ENCODE measurements around the gene DYNAP. TPM values are rescaled to one million over a fixed set of nuclear protein-coding genes. Genes with fewer than 3 reads are reported as not detected.

DYNAP gene
- total and polyA plus RNA-seq, 10 of the 15 experiments (the other 5 are each of a cell fraction or from before 2014, with no cell fraction given), result not detected

DNA sequence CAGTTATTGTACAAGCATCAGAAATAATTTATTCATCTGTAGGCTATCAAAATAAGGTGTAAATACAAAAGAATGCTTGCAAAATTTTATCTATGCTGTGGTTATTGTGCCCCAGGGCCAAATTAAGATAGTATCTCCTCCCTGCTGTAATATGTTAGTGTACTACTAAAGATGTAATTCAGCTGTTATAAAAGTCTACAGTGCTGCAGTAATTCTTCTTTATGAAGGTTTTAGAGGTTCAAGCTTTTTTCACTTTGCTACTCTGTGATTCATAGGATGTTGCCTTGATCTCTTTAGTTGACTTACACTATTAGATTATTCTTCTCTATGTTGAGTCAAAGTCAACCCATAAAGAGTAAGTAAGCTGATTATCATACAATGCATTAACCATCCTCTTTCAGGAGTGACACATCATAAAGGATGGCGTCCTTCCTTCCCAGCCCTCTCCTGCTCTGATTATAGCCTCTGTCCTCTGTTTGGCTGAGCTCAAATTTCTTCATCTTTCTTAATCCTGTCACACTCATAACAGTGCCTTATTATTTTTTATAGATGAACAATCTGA, 29.3 kb upstream of the DYNAP start:
- no peak overlapping the region for H3K27ac ChIP-seq (ENCODE audit: control insufficient read depth, insufficient read depth)
- H3K4me3 ChIP-seq, result no peak overlapping the region
- H3K4me1 ChIP-seq (ENCODE audit: control insufficient read depth, insufficient read depth, low read length), result no peaks in the 10 kb centered on the region
- intact Hi-C loops (cut with micrococcal nuclease; ENCODE audit: unreplicated experiment), result no loop called here
- H3K9me3 ChIP-seq (replicated peaks; ENCODE audit: control insufficient read depth, insufficient read depth, low read length), result no peaks in the 10 kb centered on the region
- ChIA-PET SMC1A (ENCODE audit: uncharacterized antibody, unreplicated experiment) (no interaction called here), POLR2A (no interaction called here), RAD21 (ENCODE audit: unreplicated experiment) (no interaction called here), CTCF (interaction anchor here (0.5 to 1.5 kb wide), 5 partner anchors 10 to 1960 kb away, joined by 3 read pairs; no protein-coding TSS in a partner anchor)
- no peaks in the 10 kb centered on the region; a peak in 1 of 4 replicates for H3K27me3 ChIP-seq (replicated peaks in 1 of 2; ENCODE audit: control insufficient read depth in 2 of 2, insufficient read depth in 2 of 2, low read length in 1 of 2)
- H3K79me2 ChIP-seq (ENCODE audit: control insufficient read depth, insufficient read depth, low read length), result no peaks in the 10 kb centered on the region
- no peak overlapping the region for H2AFZ ChIP-seq (ENCODE audit: control insufficient read depth, low read depth, low read length)
- ATAC-seq (no peak), DNase-seq (ENCODE audit: low read depth, low spot score) (no peak), FAIRE-seq (no peak)
- in situ Hi-C loops (cut with MboI), result loop anchor here (25.0 kb wide), 1 partner anchor 426 kb away; no protein-coding TSS in a partner anchor
- H3K9ac ChIP-seq (ENCODE audit: control insufficient read depth, insufficient read depth, low read length), result no peak overlapping the region
- no TSS peak for BruUV-seq (replicated peaks)
- H4K20me1 ChIP-seq (ENCODE audit: control insufficient read depth, insufficient read depth), result no peaks in the 10 kb centered on the region
- H3K4me2 ChIP-seq (ENCODE audit: control insufficient read depth, insufficient read depth), result no peak overlapping the region
- WGBS (ENCODE audit: insufficient coverage, insufficient replicate concordance, low lambda C conversion rate, missing lambda C conversion rate), result 0% methylated on average over 1 of the region's 1 CpG
- no peaks in the 10 kb centered on the region for H3K36me3 ChIP-seq (ENCODE audit: control insufficient read depth in 2 of 2, insufficient read depth in 2 of 2, low read length in 1 of 2)
- TF ChIP-seq PAX8 (IDR thresholded peaks at IDR 0.05), result no peak
- no peak for TF ChIP-seq JUNB (IDR thresholded peaks at IDR 0.05)
- no peak for TF ChIP-seq GABPA (IDR thresholded peaks at IDR 0.05; ENCODE audit: low read depth)
- TF ChIP-seq, protein P1, sequence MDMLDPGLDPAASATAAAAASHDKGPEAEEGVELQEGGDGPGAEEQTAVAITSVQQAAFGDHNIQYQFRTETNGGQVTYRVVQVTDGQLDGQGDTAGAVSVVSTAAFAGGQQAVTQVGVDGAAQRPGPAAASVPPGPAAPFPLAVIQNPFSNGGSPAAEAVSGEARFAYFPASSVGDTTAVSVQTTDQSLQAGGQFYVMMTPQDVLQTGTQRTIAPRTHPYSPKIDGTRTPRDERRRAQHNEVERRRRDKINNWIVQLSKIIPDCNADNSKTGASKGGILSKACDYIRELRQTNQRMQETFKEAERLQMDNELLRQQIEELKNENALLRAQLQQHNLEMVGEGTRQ (IDR thresholded peaks at IDR 0.05; ENCODE audit: borderline replicate concordance, low read depth, low read length), result no peak
- TF ChIP-seq, protein P2, sequence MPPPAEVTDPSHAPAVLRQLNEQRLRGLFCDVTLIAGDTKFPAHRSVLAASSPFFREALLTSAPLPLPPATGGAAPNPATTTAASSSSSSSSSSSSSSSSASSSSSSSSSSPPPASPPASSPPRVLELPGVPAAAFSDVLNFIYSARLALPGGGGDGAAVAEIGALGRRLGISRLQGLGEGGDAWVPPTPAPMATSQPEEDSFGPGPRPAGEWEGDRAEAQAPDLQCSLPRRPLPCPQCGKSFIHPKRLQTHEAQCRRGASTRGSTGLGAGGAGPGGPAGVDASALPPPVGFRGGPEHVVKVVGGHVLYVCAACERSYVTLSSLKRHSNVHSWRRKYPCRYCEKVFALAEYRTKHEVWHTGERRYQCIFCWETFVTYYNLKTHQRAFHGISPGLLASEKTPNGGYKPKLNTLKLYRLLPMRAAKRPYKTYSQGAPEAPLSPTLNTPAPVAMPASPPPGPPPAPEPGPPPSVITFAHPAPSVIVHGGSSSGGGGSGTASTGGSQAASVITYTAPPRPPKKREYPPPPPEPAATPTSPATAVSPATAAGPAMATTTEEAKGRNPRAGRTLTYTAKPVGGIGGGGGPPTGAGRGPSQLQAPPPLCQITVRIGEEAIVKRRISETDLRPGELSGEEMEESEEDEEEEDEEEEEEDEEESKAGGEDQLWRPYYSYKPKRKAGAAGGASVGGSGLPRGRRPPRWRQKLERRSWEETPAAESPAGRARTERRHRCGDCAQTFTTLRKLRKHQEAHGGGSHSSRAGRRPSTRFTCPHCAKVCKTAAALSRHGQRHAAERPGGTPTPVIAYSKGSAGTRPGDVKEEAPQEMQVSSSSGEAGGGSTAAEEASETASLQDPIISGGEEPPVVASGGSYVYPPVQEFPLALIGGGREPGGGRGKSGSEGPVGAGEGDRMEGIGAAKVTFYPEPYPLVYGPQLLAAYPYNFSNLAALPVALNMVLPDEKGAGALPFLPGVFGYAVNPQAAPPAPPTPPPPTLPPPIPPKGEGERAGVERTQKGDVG (CRISPR knock-in tag; IDR thresholded peaks at IDR 0.05), result no peak
- no peak for TF ChIP-seq ELK1 (IDR thresholded peaks at IDR 0.05; ENCODE audit: low read depth, low read length)
- TF ChIP-seq USF1 (IDR thresholded peaks at IDR 0.05; ENCODE audit: borderline replicate concordance, extremely low read length, insufficient read depth, low read depth, low read length), result no peak
- TF ChIP-seq IRF5 (IDR thresholded peaks at IDR 0.05; ENCODE audit: borderline replicate concordance), result no peak
- TF ChIP-seq CEBPZ (IDR thresholded peaks at IDR 0.05; ENCODE audit: low read depth, low read length), result no peak
- TF ChIP-seq ESRRA (IDR thresholded peaks at IDR 0.05; ENCODE audit: low read length), result no peak
- TF ChIP-seq PKNOX1 (IDR thresholded peaks at IDR 0.05), result no peak
